Measurements from ENCODE around the gene PLA2G15.
A peak's percentile ranks its signal among the peaks of the same experiment; 100 is the strongest.

The PLA2G15 gene

DNA sequence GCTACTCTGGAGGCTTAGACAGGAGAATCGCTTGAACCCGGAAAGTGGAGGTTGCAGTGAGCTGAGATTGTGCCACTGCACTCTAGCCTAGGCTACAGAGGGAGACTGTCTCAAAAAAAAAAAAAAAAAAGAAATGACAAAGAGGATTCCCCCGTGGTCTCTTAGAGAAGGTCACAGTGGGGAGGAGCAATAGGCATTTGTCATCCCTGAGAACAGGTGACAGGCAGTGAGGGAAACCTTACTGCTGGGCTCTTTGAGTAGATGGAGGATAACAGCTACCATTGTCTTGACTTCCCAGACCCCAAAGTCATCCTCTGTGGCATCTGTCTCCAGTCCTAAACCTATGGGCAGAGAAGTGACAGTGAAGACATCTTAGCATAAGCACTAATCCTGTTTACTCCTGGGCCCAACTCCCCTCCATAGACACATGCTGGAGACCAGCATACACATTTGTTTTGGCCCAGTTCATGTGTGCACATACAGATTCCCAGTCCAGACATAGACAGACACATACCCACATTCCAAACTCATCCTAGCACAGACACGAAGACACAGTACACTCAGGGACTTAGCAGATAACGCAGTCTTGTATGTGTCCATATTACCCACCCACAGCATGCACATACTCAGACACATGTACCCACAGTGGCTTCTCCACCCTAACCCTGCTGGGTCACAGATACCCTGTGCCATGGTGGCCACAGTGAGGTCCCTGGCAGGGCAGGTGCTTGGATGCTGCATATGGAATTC, 11.9 kb upstream of the PLA2G15 start:
- Histone ChIP-seq H3K27me3 (ENCODE audit: insufficient read depth, low read length) (peaks cover 24% of the 10 kb centered on the region), H3K4me3 (ENCODE audit: low read length) (no peak overlapping the region), H3K4me1 (ENCODE audit: insufficient read depth, low read length) (peaks cover 20% of the 10 kb centered on the region), H3K9ac (ENCODE audit: low read depth, low read length) (no peak overlapping the region), H3K9me3 (ENCODE audit: insufficient read depth, low read depth, low read length) (no peaks in the 10 kb centered on the region), H3K36me3 (ENCODE audit: insufficient read depth, low read length) (peaks cover 48% of the 10 kb centered on the region), H3K27ac (ENCODE audit: low read depth, low read length) (no peak overlapping the region)
- 86% methylated on average over 5 of the region's 5 CpGs for WGBS

DNA sequence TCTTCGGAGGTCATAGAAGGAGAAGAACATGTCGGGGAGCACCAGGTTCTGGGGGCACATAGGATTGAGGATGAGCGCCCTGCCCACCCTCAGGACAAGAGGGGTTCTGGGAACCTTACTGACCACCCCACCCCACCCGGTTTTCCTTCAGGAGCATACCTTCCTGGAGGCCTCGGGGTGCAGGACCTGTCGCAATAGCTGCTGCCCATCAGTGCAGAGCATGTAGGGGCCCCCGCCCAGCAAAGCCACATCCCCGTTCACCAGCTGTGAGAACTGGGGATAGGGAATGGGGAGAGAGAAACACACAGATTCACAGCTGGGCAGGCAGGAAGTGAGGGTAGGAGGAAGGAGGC, 11.4 kb upstream of the PLA2G15 start:
- WGBS: 91% methylated on average over 8 of the region's 8 CpGs
- Histone ChIP-seq H3K27ac (ENCODE audit: low read depth, low read length) (no peak overlapping the region), H3K9ac (ENCODE audit: low read depth, low read length) (no peak overlapping the region), H3K9me3 (ENCODE audit: insufficient read depth, low read depth, low read length) (no peaks in the 10 kb centered on the region), H3K36me3 (ENCODE audit: insufficient read depth, low read length) (peaks cover 45% of the 10 kb centered on the region), H3K27me3 (ENCODE audit: insufficient read depth, low read length) (peaks cover 24% of the 10 kb centered on the region), H3K4me1 (ENCODE audit: insufficient read depth, low read length) (peaks cover 20% of the 10 kb centered on the region), H3K4me3 (ENCODE audit: low read length) (0 out of 2 replicates have a peak overlapping the region, but pooled peaks have one; percentile 60)

DNA sequence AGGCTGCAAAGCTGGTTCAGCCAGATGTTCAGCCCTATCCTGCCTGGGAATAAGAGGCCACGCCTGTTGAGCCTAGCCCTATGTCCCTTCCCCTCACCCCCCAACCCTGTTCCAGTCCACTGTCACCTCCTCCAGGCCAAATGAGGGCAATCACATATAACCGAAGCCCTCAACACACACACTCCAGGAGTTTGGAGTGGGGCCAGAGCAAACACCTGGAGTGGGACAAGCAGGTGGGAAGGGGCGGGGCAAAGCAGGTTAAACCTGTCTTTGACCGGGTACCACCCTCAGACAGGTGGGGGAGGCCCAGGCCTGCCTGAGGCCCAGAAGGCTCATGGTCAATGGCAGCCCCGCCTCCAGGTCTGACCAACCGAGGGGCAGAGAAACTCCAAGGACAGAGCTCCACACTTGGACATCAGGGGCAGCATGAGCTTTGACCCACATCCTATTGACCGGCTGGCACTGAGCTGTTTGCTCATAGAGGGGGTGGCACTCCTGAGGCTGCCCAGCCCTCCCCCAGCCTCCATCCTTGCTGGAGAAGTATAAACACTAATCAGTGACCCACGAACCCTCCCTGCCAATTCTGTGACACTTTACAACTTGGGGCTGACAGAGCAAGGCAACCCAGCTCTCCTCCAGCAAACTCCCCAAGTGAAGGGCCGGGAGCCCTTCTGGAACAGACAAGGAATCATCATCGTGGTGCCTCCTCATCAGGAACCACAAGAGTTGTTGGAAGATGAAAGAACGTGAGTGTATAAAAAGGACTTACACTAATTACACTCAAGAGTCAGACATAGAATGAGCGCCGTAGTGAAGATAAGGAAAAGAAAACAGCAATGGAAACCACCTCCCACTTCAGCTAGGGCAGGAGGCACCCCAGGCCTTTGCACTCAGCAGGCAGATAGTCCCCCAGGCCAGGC, 10.7 kb upstream of the PLA2G15 start:
- Histone ChIP-seq H3K9me3 (ENCODE audit: insufficient read depth, low read depth, low read length) (no peaks in the 10 kb centered on the region), H3K27ac (ENCODE audit: low read depth, low read length) (no peak overlapping the region), H3K4me1 (ENCODE audit: insufficient read depth, low read length) (peaks cover 20% of the 10 kb centered on the region), H3K9ac (ENCODE audit: low read depth, low read length) (no peak overlapping the region), H3K4me3 (ENCODE audit: low read length) (peak overlapping the region; percentile 60), H3K27me3 (ENCODE audit: insufficient read depth, low read length) (peaks cover 24% of the 10 kb centered on the region), H3K36me3 (ENCODE audit: insufficient read depth, low read length) (peaks cover 39% of the 10 kb centered on the region)
- 76% methylated on average over 12 of the region's 13 CpGs for WGBS

DNA sequence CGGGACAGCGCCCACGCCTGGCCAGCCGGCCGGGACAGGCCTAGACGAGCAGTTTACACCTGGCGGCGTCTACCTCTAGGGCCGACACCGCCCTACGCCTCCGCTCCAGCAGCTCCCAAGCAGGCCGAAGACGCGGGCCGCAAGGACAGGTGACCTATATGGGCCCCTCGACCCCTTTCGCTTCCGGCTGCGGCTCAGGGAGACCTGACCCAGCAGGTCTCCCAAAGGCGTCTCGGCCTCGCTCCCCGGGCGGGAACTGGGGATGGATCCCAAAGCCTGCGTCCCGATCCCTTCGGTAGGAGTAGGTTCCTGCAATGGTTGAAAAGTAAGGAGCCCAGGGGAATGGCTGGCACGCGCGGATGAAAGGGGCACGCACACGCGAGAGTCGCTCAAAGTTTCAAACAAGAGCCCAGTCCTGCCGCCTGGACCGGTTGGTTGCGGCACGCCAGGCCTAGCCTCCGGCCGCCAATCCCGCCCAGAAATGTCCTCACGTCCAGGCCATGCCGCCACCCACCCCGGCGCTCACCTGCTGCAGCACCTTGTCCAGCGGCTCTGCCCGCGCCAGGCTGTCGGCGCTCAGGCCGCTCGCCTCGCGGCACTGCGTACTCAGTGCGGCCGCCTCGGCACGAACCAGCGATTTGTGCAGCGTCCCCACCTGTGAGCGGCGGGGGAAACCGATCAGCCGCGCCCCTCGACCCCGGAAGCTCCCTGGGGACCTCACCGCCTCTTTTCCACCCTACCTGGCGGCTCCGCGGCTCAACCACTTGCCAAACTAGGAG, 9.9 kb upstream of the PLA2G15 start:
- H3K4me1 ChIP-seq (ENCODE audit: insufficient read depth, low read length): peaks cover 20% of the 10 kb centered on the region
- peaks cover 30% of the 10 kb centered on the region for H3K36me3 ChIP-seq (ENCODE audit: insufficient read depth, low read length)
- H3K27me3 ChIP-seq (ENCODE audit: insufficient read depth, low read length): peaks cover 24% of the 10 kb centered on the region
- H3K4me3 ChIP-seq (ENCODE audit: low read length): peak overlapping the region; percentile 60
- H3K27ac ChIP-seq (ENCODE audit: low read depth, low read length): peak overlapping the region; percentile 99
- 2% methylated on average over 73 of the region's 73 CpGs for WGBS
- peak overlapping the region; percentile 72 for H3K9ac ChIP-seq (ENCODE audit: low read depth, low read length)
- no peaks in the 10 kb centered on the region for H3K9me3 ChIP-seq (ENCODE audit: insufficient read depth, low read depth, low read length)

DNA sequence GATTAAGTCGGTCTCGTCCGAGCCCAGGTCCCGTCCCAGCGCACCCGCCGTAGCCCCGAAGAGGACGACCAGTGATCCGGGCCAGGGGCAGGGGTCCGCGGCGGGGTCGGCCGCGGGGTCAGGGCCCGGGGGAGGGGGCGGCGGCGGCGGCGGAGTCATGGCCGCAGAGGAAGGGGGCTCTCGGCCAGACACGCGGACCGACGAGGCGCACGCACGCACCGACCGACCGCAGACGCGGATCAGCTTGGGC, 9.4 kb upstream of the PLA2G15 start, which contains the start of gene ESRP2:
Gene ESRP2 (minus strand): TSS at position 241 of the 250 bp plus-strand sequence. CDS start 82 bp downstream, at position 159.
- under 1% methylated on average over 36 of the region's 36 CpGs for WGBS
- Histone ChIP-seq H3K27me3 (ENCODE audit: insufficient read depth, low read length) (peaks cover 24% of the 10 kb centered on the region), H3K27ac (ENCODE audit: low read depth, low read length) (peak within 1 kb of the TSS; percentile 99), H3K9me3 (ENCODE audit: insufficient read depth, low read depth, low read length) (no peaks in the 10 kb centered on the region), H3K9ac (ENCODE audit: low read depth, low read length) (peak within 1 kb of the TSS; percentile 72), H3K4me3 (ENCODE audit: low read length) (peak within 1 kb of the TSS; percentile 60), H3K4me1 (ENCODE audit: insufficient read depth, low read length) (peaks cover 20% of the 10 kb centered on the region), H3K36me3 (ENCODE audit: insufficient read depth, low read length) (peaks cover 25% of the 10 kb centered on the region)

DNA sequence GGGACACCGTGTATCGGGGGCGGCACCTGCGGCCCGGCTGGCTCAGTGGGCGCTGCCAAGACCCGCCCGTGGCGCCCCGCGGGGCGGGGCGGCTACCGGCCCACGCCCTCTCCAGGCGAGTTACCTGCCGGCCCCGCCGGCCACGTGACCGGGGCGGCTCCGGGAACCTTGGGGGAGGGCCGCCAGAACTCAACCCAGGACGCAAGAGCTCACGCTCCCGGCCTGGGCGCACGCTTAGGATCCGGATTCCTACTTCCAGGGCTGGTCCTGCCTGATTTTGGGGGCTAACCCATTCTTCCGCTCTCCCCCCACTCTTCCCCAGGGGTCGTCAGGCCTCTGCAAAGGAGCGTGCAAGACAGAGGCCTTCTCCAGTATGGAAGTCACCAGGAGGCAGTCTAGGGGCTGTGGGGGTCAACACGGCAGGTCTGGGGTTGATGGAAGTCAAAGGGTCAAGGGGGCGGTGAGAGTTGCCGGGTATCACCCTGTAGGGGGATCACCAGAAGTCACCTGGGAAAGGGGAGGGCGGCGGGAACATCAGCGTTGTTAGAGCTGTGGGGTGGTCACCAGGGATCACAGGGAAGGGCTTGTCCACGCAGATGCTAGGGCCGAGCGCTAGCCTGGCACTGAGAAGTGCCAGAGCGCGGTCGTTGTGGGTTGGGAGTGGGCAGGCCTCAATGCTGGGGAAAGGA, 8.9 kb upstream of the PLA2G15 start:
- Histone ChIP-seq H3K27ac (ENCODE audit: low read depth, low read length) (peak overlapping the region; percentile 99), H3K9me3 (ENCODE audit: insufficient read depth, low read depth, low read length) (no peaks in the 10 kb centered on the region), H3K4me1 (ENCODE audit: insufficient read depth, low read length) (peaks cover 20% of the 10 kb centered on the region), H3K36me3 (ENCODE audit: insufficient read depth, low read length) (peaks cover 20% of the 10 kb centered on the region), H3K27me3 (ENCODE audit: insufficient read depth, low read length) (peaks cover 24% of the 10 kb centered on the region), H3K9ac (ENCODE audit: low read depth, low read length) (peak overlapping the region; percentile 70), H3K4me3 (ENCODE audit: low read length) (peak overlapping the region; percentile 60)
- WGBS: 3% methylated on average over 45 of the region's 45 CpGs

DNA sequence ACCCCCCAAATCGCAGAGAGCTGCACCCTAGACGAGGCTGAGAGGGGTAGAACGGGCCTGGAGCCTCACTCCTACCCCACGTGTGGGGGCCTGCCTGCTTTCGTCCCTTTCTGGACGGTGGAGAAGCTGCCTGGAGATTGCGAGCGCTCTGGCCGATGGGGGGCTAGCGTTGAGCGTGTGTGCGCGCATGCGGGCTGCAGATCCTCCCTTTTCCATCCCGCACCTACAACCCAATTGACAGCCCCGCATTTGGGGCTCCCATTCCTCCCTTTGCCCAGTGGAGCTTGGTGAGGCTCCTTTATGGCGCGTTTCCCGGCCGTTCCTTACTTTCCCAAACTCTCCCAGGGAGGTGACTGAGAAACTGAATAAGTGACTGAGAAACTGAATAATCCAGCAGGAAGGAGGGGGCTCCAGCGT, 8.3 kb upstream of the PLA2G15 start:
- peak overlapping the region; percentile 99 for H3K27ac ChIP-seq (ENCODE audit: low read depth, low read length)
- no peaks in the 10 kb centered on the region for H3K9me3 ChIP-seq (ENCODE audit: insufficient read depth, low read depth, low read length)
- peaks cover 24% of the 10 kb centered on the region for H3K27me3 ChIP-seq (ENCODE audit: insufficient read depth, low read length)
- peak overlapping the region; percentile 60 for H3K4me3 ChIP-seq (ENCODE audit: low read length)
- H3K36me3 ChIP-seq (ENCODE audit: insufficient read depth, low read length): peaks cover 15% of the 10 kb centered on the region
- H3K4me1 ChIP-seq (ENCODE audit: insufficient read depth, low read length): peaks cover 20% of the 10 kb centered on the region
- peak overlapping the region; percentile 70 for H3K9ac ChIP-seq (ENCODE audit: low read depth, low read length)
- WGBS: 4% methylated on average over 21 of the region's 21 CpGs

DNA sequence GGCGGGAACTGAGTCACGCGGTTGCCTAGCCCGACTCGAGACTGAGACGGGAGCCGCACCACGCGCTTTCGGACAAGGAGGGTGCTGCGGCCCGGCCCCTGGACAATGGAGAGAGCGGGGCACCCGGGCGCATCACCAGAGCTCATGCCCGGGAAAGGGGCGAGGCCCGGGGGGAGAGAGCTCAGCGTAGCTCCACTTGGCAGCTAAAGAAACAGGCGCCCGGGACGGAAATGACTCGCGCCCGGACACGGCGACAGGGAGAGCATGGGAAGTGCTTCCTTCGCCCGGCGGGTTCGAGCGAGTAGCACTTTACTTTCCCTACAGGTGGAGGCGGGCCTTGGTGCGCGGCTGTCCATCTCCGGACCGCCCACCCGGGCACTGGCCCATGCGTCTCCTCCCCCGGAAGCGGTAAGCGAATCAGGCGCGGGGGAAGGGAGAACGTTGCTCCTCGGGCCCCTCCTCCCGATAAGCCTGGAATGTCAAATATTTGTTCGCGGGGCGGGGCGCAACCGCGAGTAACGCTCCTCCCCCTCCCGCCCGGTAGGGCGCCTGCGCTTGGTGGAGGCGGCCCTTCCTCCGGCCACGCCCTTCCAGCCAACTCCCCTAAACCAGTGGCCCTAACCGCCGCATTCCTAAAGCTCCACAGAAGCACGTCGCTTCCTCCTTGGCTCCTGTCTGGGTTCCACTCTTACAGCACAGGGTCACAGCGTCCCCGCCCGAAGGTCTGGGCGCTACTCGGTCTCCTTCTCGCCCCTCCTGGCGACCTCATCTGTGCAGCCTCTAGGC, 7.7 kb upstream of the PLA2G15 start:
- peak overlapping the region; percentile 99 for H3K27ac ChIP-seq (ENCODE audit: low read depth, low read length)

DNA sequence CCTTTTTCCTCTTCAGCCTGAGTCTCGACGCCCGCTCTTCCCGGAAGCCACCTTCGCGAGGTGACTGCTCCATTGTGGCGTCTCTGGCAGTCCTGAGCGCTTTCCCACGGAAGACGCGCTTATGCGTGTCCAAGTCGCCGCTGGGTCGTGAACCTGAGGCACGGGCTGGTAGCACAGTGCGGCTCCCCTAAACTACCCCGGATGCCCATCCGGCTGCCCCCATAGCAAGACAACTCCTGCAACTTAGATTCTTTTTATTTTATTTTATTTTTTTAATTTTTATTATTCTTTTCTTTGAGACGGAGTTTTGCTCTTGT, 7.2 kb upstream of the PLA2G15 start:
- Histone ChIP-seq H3K36me3 (ENCODE audit: insufficient read depth, low read length) (peaks cover 7% of the 10 kb centered on the region), H3K4me1 (ENCODE audit: insufficient read depth, low read length) (peaks cover 20% of the 10 kb centered on the region), H3K27ac (ENCODE audit: low read depth, low read length) (peak overlapping the region; percentile 95), H3K27me3 (ENCODE audit: insufficient read depth, low read length) (peaks cover 24% of the 10 kb centered on the region), H3K9me3 (ENCODE audit: insufficient read depth, low read depth, low read length) (no peaks in the 10 kb centered on the region), H3K4me3 (ENCODE audit: low read length) (peak overlapping the region; percentile 58), H3K9ac (ENCODE audit: low read depth, low read length) (peak overlapping the region; percentile 72)
- 25% methylated on average over 19 of the region's 20 CpGs for WGBS

More for the DNA sequence above, 7.7 kb upstream of the PLA2G15 start:
- under 1% methylated on average over 72 of the region's 72 CpGs for WGBS
- peaks cover 24% of the 10 kb centered on the region for H3K27me3 ChIP-seq (ENCODE audit: insufficient read depth, low read length)
- peak overlapping the region; percentile 72 for H3K9ac ChIP-seq (ENCODE audit: low read depth, low read length)
- peaks cover 10% of the 10 kb centered on the region for H3K36me3 ChIP-seq (ENCODE audit: insufficient read depth, low read length)
- no peaks in the 10 kb centered on the region for H3K9me3 ChIP-seq (ENCODE audit: insufficient read depth, low read depth, low read length)
- H3K4me3 ChIP-seq (ENCODE audit: low read length): peak overlapping the region; percentile 60
- peaks cover 20% of the 10 kb centered on the region for H3K4me1 ChIP-seq (ENCODE audit: insufficient read depth, low read length)

DNA sequence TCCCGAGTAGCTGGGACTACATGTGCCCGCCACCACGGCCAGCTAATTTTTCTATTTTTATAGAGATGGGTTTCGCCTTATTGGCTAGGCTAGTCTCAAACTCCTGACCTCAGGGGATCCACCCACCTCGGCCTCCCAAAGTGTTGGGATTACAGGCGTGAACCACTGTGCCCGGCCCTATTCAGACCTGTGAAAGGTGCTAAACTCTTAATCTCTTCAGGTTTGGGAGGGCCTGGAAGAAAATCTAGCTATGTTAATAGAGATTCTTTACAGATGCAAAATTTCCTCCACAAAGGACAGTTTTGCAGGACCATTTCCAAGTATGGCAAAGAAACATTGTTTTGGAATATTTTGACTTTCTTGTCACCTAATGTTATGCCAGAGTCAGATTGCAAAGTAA, 3.1 kb upstream of the PLA2G15 start:
- H3K4me3 ChIP-seq (ENCODE audit: low read length): no peak overlapping the region
- H3K27me3 ChIP-seq (ENCODE audit: insufficient read depth, low read length): peaks cover 18% of the 10 kb centered on the region
- H3K36me3 ChIP-seq (ENCODE audit: insufficient read depth, low read length): no peaks in the 10 kb centered on the region
- H3K9ac ChIP-seq (ENCODE audit: low read depth, low read length): no peak overlapping the region
- H3K27ac ChIP-seq (ENCODE audit: low read depth, low read length): no peak overlapping the region
- 82% methylated on average over 7 of the region's 7 CpGs for WGBS
- peaks cover 5% of the 10 kb centered on the region; the same call in 1 of the 2 replicates for H3K4me1 ChIP-seq (ENCODE audit: insufficient read depth, low read length)
- H3K9me3 ChIP-seq (ENCODE audit: insufficient read depth, low read depth, low read length): no peaks in the 10 kb centered on the region
